ENCODE measurements around the gene CCDC51.

GRCh38 chr3:48472923-48473616, 33.2 kb upstream of the CCDC51 start:
- TF ChIP-seq CTCF (IDR thresholded peaks at IDR 0.05) (peak; percentile 29 to 60 (median 42)), EP300 (IDR thresholded peaks at IDR 0.05) (no peak)
